Measurements from ENCODE around the gene COL9A1.
"Not testable (repeated sequence)": the region's sequence is repeated elsewhere in the genome, so short reads cannot be mapped to it uniquely, and the experiment has no call there.

GRCh38 chr6:70308142-70308541 is 5.3 kb upstream of the COL9A1 start:
- not testable (repeated sequence) for TF ChIP-seq CTCF (IDR thresholded peaks at IDR 0.05); POLR2AphosphoS5 (IDR thresholded peaks at IDR 0.05; ENCODE audit: insufficient read depth in 1 of 2, low read depth in 1 of 2); POLR2A (IDR thresholded peaks at IDR 0.05)
